Stomach (tissue), 9 donors: ENCODE data around the gene MAN1B1. TPM values are rescaled to one million over a fixed set of nuclear protein-coding genes. Genes with fewer than 3 reads are reported as not detected.

Experiments
- DNase-seq, 2 donors: peaks; one replicate each; pipeline versions ENCODE4 v3.0.0 to v3.0.0-alpha.2; 2013 to 2019
- H3K27ac ChIP-seq, 5 donors: fragments of 200-600 bp in 4 of 5; sonication (generic) in 4 of 5; one replicate each; pipeline ENCODE4 v1.5.1; 2013 to 2019; ENCODE audit warnings: mild to moderate bottlenecking in 1 of 5, moderate library complexity in 1 of 5
- H3K27me3 ChIP-seq, 3 donors: fragments of 200-600 bp; sonication (generic); one replicate each; pipeline ENCODE4 v1.5.1; 2017 to 2019; ENCODE audit warnings: mixed run types in 1 of 3
- H3K36me3 ChIP-seq, 4 donors: fragments of 200-600 bp; sonication (generic); 1 replicate in 3 of 4; 2 replicates in 1 of 4; pipeline ENCODE4 v1.5.1; 2016 to 2019
- H3K4me1 ChIP-seq, 4 donors: fragments of 200-600 bp; sonication (generic); one replicate each; pipeline ENCODE4 v1.5.1; 2016 to 2019
- H3K4me3 ChIP-seq, 4 donors: fragments of 200-600 bp; sonication (generic) in 3 of 4; one replicate each; pipeline ENCODE4 v1.5.1; 2016 to 2019; ENCODE audit warnings: mild to moderate bottlenecking in 1 of 4
- H3K9me3 ChIP-seq, 4 donors: fragments of 200-600 bp; sonication (generic); one replicate each; pipeline ENCODE4 v1.5.1; 2016 to 2019
- EP300 ChIP-seq: sonication (generic); formaldehyde crosslinking; IDR thresholded peaks from one replicate; pipeline ENCODE4 v1.6.1; 2017; ENCODE audit warnings: antibody characterized with exemption
- POLR2A ChIP-seq, 4 donors: fragments of 450-650 bp; IDR thresholded peaks; one replicate each; pipeline ENCODE4 v1.6.1; 2016; ENCODE audit warnings: antibody characterized with exemption in 4 of 4, control low read depth in 2 of 4, mild to moderate bottlenecking in 1 of 4, moderate library complexity in 1 of 4
- POLR2AphosphoS5 ChIP-seq, 3 donors: sonication (generic); formaldehyde crosslinking; IDR thresholded peaks; one replicate each; pipeline ENCODE4 v1.6.1; 2016; ENCODE audit warnings: antibody characterized with exemption in 3 of 3
- WGBS, 5 donors: extraction: QIAGEN DNeasy Blood & Tissue Kit in 3 of 5; methylation state at CpG; one replicate each; pipeline versions ENCODE4 v1.1.5 to v1.1.7; 2013 to 2018; 5-methylcytosine and 5-hydroxymethylcytosine counted together
- intact Hi-C: fragments of 100-400 bp; cut with DNase I; formaldehyde crosslinking; loops from one replicate; pipeline ENCODE4 v1.15.1; 2023; ENCODE audit warnings: low total_unique reads
- polyA plus RNA-seq, 3 donors: library from polyadenylated mRNA; stranded (reverse); fragments of 200-250 nt; gene quantifications; one replicate each; pipeline ENCODE4 v1.2.3, GENCODE V29; 2013
- total RNA-seq, 5 donors: library from RNA; depleted of rRNA; stranded (reverse); fragments of >200 nt; gene quantifications; one replicate each; pipeline versions ENCODE4 v1.1.0 to v1.2.3, GENCODE V29; 2014 to 2016
- TF ChIP-seq, protein P1 (sequence below), 7 experiments: fragments of 450-650 bp in 4 of 7; fragments of 200-600 bp in 3 of 7; sonication (generic) in 3 of 7; IDR thresholded peaks; one replicate each; pipeline ENCODE4 v1.5.1; 2016 to 2019; ENCODE audit warnings: antibody characterized with exemption in 7 of 7, control low read depth in 2 of 7, mild to moderate bottlenecking in 1 of 7
- donor health status: healthy with polysubstance abuse.
- donor health status: Bipolar disorder and iron deficiency.
- donor health status: healthy.

Gene MAN1B1
- total and polyA plus RNA-seq, 8 donors: 4.7 to 167 (median 39.8) TPM

DNA sequence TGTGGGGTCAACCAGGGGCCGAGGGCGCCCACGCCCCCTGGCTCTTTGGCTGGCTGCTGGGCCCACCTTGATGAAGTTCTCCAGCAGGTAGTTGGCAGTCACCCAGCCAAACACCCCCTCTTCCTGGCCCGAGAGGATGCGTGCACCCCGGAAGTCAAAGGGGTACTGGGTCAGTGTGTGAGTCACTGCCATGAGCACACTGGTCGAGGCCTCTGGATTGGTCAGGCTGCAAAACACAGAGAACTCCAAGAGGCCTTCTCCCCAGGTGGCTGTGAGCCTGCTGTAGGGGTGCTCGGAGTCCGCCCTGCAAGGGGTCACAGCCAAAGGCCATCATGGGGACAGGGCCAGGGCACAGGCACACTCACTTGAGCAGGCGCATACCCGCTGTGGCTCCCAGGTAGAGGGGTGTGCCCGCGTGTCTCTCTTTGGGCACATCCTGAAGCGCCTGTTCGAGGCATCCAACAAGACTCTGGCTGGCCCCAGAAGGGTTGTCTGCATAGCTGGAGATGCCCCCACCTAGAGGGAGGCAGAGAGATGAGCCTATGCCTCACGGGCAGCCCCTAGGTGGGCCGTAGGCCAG, 35.5 kb upstream of the MAN1B1 start:
- peaks cover 47 to 59% (median 58%) of the 10 kb centered on the region in 4 donors for H3K4me1 ChIP-seq
- DNase-seq: no peak
- no peaks in the 10 kb centered on the region for H3K9me3 ChIP-seq
- TF ChIP-seq POLR2A (IDR thresholded peaks at IDR 0.05) (no peak), EP300 (no peak), POLR2AphosphoS5 (IDR thresholded peaks at IDR 0.05) (no peak)
- TF ChIP-seq, protein P1, sequence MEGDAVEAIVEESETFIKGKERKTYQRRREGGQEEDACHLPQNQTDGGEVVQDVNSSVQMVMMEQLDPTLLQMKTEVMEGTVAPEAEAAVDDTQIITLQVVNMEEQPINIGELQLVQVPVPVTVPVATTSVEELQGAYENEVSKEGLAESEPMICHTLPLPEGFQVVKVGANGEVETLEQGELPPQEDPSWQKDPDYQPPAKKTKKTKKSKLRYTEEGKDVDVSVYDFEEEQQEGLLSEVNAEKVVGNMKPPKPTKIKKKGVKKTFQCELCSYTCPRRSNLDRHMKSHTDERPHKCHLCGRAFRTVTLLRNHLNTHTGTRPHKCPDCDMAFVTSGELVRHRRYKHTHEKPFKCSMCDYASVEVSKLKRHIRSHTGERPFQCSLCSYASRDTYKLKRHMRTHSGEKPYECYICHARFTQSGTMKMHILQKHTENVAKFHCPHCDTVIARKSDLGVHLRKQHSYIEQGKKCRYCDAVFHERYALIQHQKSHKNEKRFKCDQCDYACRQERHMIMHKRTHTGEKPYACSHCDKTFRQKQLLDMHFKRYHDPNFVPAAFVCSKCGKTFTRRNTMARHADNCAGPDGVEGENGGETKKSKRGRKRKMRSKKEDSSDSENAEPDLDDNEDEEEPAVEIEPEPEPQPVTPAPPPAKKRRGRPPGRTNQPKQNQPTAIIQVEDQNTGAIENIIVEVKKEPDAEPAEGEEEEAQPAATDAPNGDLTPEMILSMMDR (IDR thresholded peaks at IDR 0.05): no peak
- no peak overlapping the region for H3K27ac ChIP-seq
- H3K36me3 ChIP-seq: no peaks in the 10 kb centered on the region
- H3K27me3 ChIP-seq: peaks cover 12 to 89% (median 59%) of the 10 kb centered on the region in 3 donors
- intact Hi-C loops: no loop called here
- no peak overlapping the region for H3K4me3 ChIP-seq
- WGBS, 5 donors: 89 to 100% (median 91%) methylated on average over 7 to 17 of the region's 17 CpGs

DNA sequence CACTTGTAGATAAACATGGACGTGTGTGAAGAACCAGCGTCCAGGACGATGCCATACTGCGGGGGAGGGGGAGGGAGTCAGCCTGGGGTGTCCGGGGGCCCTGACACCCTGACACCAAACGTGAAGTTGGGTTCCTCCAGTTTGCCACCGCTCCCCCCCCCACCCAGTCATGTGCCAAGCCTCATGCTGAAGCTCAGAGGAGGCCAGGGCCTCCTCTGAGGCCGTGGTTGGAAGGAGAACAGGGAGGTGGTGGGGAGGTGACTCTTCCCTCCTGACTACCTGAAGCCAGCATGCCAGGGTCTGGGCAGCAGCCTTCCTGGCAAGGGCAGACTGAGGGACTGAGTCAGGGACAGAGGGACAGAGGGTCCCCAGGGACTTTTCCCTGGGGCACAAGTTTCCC, 34.5 kb upstream of the MAN1B1 start:
- WGBS, 5 donors: 74 to 92% (median 85%) methylated on average over 7 to 8 of the region's 8 CpGs
- no peaks in the 10 kb centered on the region for H3K9me3 ChIP-seq
- no peak overlapping the region for H3K27ac ChIP-seq
- H3K4me1 ChIP-seq: peaks cover 41 to 61% (median 59%) of the 10 kb centered on the region in 4 donors
- H3K4me3 ChIP-seq: no peak overlapping the region
- TF ChIP-seq POLR2AphosphoS5 (IDR thresholded peaks at IDR 0.05): no peak
- intact Hi-C loops: no loop called here
- H3K27me3 ChIP-seq: peaks cover 12 to 78% (median 51%) of the 10 kb centered on the region in 3 donors
- no peaks in the 10 kb centered on the region for H3K36me3 ChIP-seq
- DNase-seq: no peak

DNA sequence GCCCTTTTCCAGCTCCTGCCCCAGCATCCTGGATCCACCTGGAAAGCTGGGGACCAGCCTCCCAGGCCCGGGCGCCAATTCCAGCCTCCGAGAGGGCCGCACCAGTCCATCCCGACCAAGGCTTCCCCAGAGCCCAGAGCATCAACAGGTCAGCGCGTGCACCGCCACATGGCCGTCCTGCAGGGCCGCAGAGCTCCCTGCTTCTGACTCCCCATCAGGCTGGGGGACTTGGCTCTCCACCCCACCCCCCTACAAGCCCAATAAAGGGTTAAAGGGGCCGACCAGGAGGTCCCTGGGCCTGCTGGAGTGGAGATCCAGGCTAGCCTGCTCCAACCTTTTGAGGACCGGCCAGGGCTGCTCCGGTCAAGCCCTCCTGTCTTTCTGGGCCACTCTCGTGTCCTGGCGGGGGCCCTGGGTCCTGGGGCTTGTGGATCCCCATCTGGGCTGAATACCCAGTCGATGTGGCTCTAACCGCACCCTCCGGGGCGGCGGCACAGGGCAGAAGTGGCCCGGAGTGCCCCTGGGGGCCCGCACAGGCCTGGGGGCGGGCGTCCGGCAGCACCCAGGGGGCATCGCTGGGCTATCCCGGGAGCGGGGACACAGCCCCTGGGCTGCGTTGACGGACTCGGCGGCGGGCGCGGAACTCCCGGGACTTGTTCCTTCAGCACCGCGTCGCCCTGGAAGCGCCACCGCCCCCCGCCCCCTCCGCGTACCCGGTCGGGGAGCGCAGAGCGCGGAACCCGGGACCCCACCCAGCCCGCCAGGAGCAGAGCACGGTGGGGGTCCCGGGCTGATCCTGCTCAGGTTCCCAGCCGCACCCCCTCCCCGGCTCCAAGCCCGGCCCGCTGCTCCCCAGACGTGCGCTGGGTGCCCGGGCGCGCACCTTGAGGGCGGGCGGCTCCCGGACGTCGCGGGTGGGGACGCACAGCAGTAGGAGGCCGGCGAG, 33.5 kb upstream of the MAN1B1 start:
- Histone ChIP-seq H3K27me3 (peaks cover 12 to 68% (median 41%) of the 10 kb centered on the region in 3 donors), H3K9me3 (no peaks in the 10 kb centered on the region), H3K27ac (peak overlapping the region; percentile 33 to 79 (median 75)), H3K4me1 (peaks cover 41 to 69% (median 63%) of the 10 kb centered on the region in 4 donors), H3K4me3 (peak overlapping the region; percentile 46 to 61 (median 50)), H3K36me3 (no peaks in the 10 kb centered on the region)
- peak in 1 of 2 donors; percentile 58 for DNase-seq
- intact Hi-C loops: no loop called here
- WGBS, 5 donors: 12 to 39% (median 15%) methylated on average over 33 to 71 of the region's 71 CpGs
- TF ChIP-seq EP300: no peak
- no peak for TF ChIP-seq POLR2AphosphoS5 (IDR thresholded peaks at IDR 0.05)
- TF ChIP-seq, protein P1 (IDR thresholded peaks at IDR 0.05): no peak
- TF ChIP-seq POLR2A (IDR thresholded peaks at IDR 0.05): no peak

DNA sequence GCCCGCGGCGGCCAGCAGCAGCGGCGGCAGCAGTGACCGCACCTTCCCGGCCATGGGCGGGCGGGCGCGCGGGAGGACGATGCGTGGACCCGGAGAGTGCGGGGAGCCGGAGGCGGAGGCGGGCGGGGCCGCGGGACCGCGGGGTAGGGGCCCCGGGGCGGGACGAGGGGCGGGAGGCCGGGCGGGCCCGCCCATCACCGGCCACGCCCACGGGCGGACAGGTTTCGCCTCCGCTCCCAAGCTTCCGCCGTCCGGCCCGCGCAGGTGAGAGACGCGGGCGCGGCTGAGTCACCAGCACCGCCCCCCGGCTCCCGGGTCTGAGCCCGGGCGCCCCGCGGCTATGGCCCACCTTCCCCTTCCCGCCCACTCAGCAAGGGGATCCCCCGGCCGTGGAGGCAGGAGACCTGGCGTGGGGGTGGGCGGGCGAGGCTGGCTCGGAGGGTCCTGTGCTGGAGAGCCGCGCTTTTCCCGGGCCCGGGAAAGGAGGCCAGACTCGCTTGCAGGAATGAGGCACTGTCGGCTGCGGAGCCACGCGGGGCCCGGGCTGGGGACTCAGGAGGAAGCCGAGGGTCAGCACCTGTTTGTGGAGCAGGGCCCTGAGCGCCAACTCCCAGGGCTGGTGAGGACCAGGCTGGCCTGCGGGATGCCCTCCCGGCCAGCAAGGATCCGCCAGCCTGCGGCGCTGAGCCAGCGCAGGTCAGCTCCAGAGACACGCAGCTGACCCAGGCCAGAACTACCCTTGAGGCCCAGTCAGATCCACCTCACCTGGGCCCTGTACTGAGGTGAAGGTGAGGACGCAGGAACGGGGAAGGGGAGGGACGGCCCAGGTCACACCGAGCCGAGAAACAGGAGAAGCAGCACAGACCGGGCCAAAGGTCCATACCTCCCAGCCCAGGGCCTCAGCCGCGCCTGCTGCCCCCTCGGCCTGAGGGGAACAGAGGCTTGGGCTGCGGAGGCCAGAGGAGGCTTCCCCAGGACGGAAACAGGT, 32.5 kb upstream of the MAN1B1 start, which contains the start of gene ENTPD2:
TSS of gene ENTPD2 (minus strand) at position 118 of the 988 bp plus-strand sequence. CDS start at position 54, 64 bp downstream.
- Histone ChIP-seq H3K9me3 (no peaks in the 10 kb centered on the region), H3K27ac (peak within 1 kb of the TSS; percentile 75 to 86 (median 78)), H3K4me3 (peak within 1 kb of the TSS; percentile 46 to 61 (median 50)), H3K36me3 (no peaks in the 10 kb centered on the region), H3K27me3 (peaks cover 4 to 59% (median 32%) of the 10 kb centered on the region in 3 donors), H3K4me1 (peaks cover 36 to 61% (median 55%) of the 10 kb centered on the region in 4 donors)
- WGBS, 5 donors: 11 to 65% (median 15%) methylated on average over 9 to 86 of the region's 90 CpGs
- intact Hi-C loops: no loop called here
- TF ChIP-seq POLR2AphosphoS5 (IDR thresholded peaks at IDR 0.05): peak in 1 of 3 donors; percentile 36
- TF ChIP-seq EP300: no peak
- TF ChIP-seq POLR2A (IDR thresholded peaks at IDR 0.05): no peak
- DNase-seq: peak; percentile 85 to 87
